ENCODE results near the gene MAK.

- TF ChIP-seq EZH2 (IDR thresholded peaks at IDR 0.05; ENCODE audit: borderline replicate concordance, low read depth, low read length, poor library complexity, severe bottlenecking) (no peak), CTCF (conservative IDR thresholded peaks at IDR 0.05; ENCODE audit: low read depth, low read length) (no peak)
Observed at GRCh38 chr6:10824297-10824696, 14.0 kb downstream of the MAK start.

Measured in A673 (cell line).